Activated CD8-positive, alpha-beta memory T cell treated with anti-CD3 and anti-CD28 coated beads, Interleukin-2, amount 10 ng/mL, durations not matched to agents 7 days and 5 days (primary cell): ENCODE measurements around the gene HADHB. TPM values are rescaled to one million over a fixed set of nuclear protein-coding genes. Genes with fewer than 3 reads are reported as not detected.

Experiments used
- ATAC-seq: fragments of 150-1000 bp; cut with Tn5 transposase; one replicate; pipeline ENCODE4 v1.10.0; 2021; ENCODE audit warnings: moderate library complexity
- CTCF ChIA-PET: fragments of 350-600 bp; sonication (Branson Sonifier 250); formaldehyde crosslinking; loops from one replicate; lab custom pipeline; 2021; ENCODE audit warnings: antibody characterized with exemption; lab: Charles Lee
- DNase-seq: peaks from one replicate; pipeline ENCODE4 v3.0.0-alpha.2; 2020
- H3K27ac Mint-ChIP-seq: one replicate; pipeline ENCODE4 v1.8.0; 2021; ENCODE audit warnings: mild to moderate bottlenecking, mixed read lengths
- H3K27me3 Mint-ChIP-seq: one replicate; pipeline ENCODE4 v1.8.0; 2021; ENCODE audit warnings: mixed read lengths
- H3K36me3 Mint-ChIP-seq: one replicate; pipeline ENCODE4 v1.8.0; 2021; ENCODE audit warnings: mild to moderate bottlenecking, mixed read lengths
- H3K4me1 Mint-ChIP-seq: one replicate; pipeline ENCODE4 v1.8.0; 2021; ENCODE audit warnings: mixed read lengths
- H3K4me3 Mint-ChIP-seq: one replicate; pipeline ENCODE4 v1.8.0; 2021; ENCODE audit warnings: mild to moderate bottlenecking, moderate library complexity, mixed read lengths
- H3K9me3 Mint-ChIP-seq: one replicate; pipeline ENCODE4 v1.8.0; 2022; ENCODE audit warnings: low read depth, mixed read lengths
- total RNA-seq, 2 experiments: library from RNA; stranded (reverse); gene quantifications; one replicate each; pipeline ENCODE4 v1.2.3, GENCODE V29; 2021

HADHB gene
- total RNA-seq, 2 experiments from 2014 or later, result 55.8 to 83.5 TPM

GRCh38 chr2:26224095-26224494 is 20.6 kb upstream of the HADHB start:
- Mint-ChIP-seq H3K9me3 (no peaks in the 10 kb centered on the region), H3K4me1 (no peaks in the 10 kb centered on the region), H3K27ac (no peak overlapping the region), H3K27me3 (no peaks in the 10 kb centered on the region), H3K36me3 (peaks cover 65% of the 10 kb centered on the region), H3K4me3 (no peak overlapping the region)
- no peak for DNase-seq
- CTCF ChIA-PET, result interaction anchor here (1.2 to 1.5 kb wide), 3 partner anchors 9 to 40 kb away, joined by 3 read pairs; no protein-coding TSS in a partner anchor
- ATAC-seq, result no peak

GRCh38 chr2:26229595-26229994 is 15.1 kb upstream of the HADHB start:
- H3K4me1 Mint-ChIP-seq, result peaks cover 1% of the 10 kb centered on the region
- no peaks in the 10 kb centered on the region for H3K9me3 Mint-ChIP-seq

GRCh38 chr2:26230806-26231205 is 13.9 kb upstream of the HADHB start:
- Mint-ChIP-seq H3K4me1 (peaks cover 1% of the 10 kb centered on the region), H3K4me3 (no peak overlapping the region), H3K9me3 (no peaks in the 10 kb centered on the region), H3K27ac (no peak overlapping the region), H3K36me3 (peaks cover 70% of the 10 kb centered on the region), H3K27me3 (no peaks in the 10 kb centered on the region)
- DNase-seq (no peak), ATAC-seq (no peak)
- CTCF ChIA-PET, result interaction anchor here (1.3 kb wide), 1 partner anchor 15 kb away, joined by 4 read pairs; no protein-coding TSS in a partner anchor

More at GRCh38 chr2:26229595-26229994, 15.1 kb upstream of the HADHB start:
- Mint-ChIP-seq H3K27me3 (no peaks in the 10 kb centered on the region), H3K4me3 (no peak overlapping the region), H3K36me3 (peaks cover 73% of the 10 kb centered on the region), H3K27ac (no peak overlapping the region)
- DNase-seq (no peak), ATAC-seq (no peak)
- CTCF ChIA-PET, result no interaction called here

GRCh38 chr2:26235089-26235488 is 9.7 kb upstream of the HADHB start:
- no peak overlapping the region for H3K4me3 Mint-ChIP-seq
- H3K27me3 Mint-ChIP-seq, result no peaks in the 10 kb centered on the region
- CTCF ChIA-PET, result interaction anchor here (0.6 to 1.3 kb wide), 5 partner anchors 8 to 101 kb away, joined by 3 to 5 read pairs (median 4); no protein-coding TSS in a partner anchor
- ATAC-seq, result no peak
- peaks cover 39% of the 10 kb centered on the region for H3K36me3 Mint-ChIP-seq
- H3K27ac Mint-ChIP-seq, result no peak overlapping the region
- peaks cover 8% of the 10 kb centered on the region for H3K4me1 Mint-ChIP-seq
- DNase-seq, result no peak
- H3K9me3 Mint-ChIP-seq, result no peaks in the 10 kb centered on the region

GRCh38 chr2:26237868-26238267 is 6.9 kb upstream of the HADHB start:
- Mint-ChIP-seq H3K27me3 (no peaks in the 10 kb centered on the region), H3K9me3 (no peaks in the 10 kb centered on the region), H3K27ac (no peak overlapping the region), H3K4me3 (no peak overlapping the region), H3K36me3 (peaks cover 28% of the 10 kb centered on the region), H3K4me1 (peaks cover 24% of the 10 kb centered on the region)
- CTCF ChIA-PET, result interaction anchor here (1.1 kb wide), 1 partner anchor 53 kb away, joined by 3 read pairs; no protein-coding TSS in a partner anchor
- no peak for ATAC-seq
- no peak for DNase-seq

- CTCF ChIA-PET, result interaction anchor here (1.1 kb wide), 1 partner anchor 53 kb away, joined by 3 read pairs; no protein-coding TSS in a partner anchor
- H3K4me1 Mint-ChIP-seq, result peaks cover 30% of the 10 kb centered on the region
These were observed 6.3 kb upstream of the HADHB start for GRCh38 chr2:26238311-26238958.

GRCh38 chr2:26241928-26242436 is 2.8 kb upstream of the HADHB start:
- CTCF ChIA-PET, result interaction anchor here (2.0 kb wide), 1 partner anchor 87 kb away, joined by 9 read pairs; no protein-coding TSS in a partner anchor
- Mint-ChIP-seq H3K9me3 (no peaks in the 10 kb centered on the region), H3K4me1 (peaks cover 43% of the 10 kb centered on the region), H3K36me3 (peaks cover 12% of the 10 kb centered on the region), H3K27ac (no peak overlapping the region), H3K27me3 (no peaks in the 10 kb centered on the region), H3K4me3 (peak overlapping the region; percentile 23)
- DNase-seq, result no peak
- ATAC-seq, result no peak

More at GRCh38 chr2:26238311-26238958, 6.3 kb upstream of the HADHB start:
- H3K27ac Mint-ChIP-seq, result no peak overlapping the region
- ATAC-seq (no peak), DNase-seq (no peak)
- no peaks in the 10 kb centered on the region for H3K9me3 Mint-ChIP-seq
- no peak overlapping the region for H3K4me3 Mint-ChIP-seq
- H3K27me3 Mint-ChIP-seq, result no peaks in the 10 kb centered on the region
- H3K36me3 Mint-ChIP-seq, result peaks cover 27% of the 10 kb centered on the region

- CTCF ChIA-PET, result interaction anchor here (0.7 to 3.9 kb wide), 12 partner anchors 8 to 334 kb away, joined by 3 to 17 read pairs (median 5); no protein-coding TSS in a partner anchor
- Mint-ChIP-seq H3K36me3 (peaks cover 7% of the 10 kb centered on the region), H3K4me1 (peaks cover 48% of the 10 kb centered on the region), H3K4me3 (peak overlapping the region; percentile 96), H3K9me3 (no peaks in the 10 kb centered on the region), H3K27me3 (no peaks in the 10 kb centered on the region), H3K27ac (peak overlapping the region; percentile 99)
- DNase-seq, result peak; percentile 55
- ATAC-seq, result peak; percentile 3
These were observed 1.1 kb upstream of the HADHB start for GRCh38 chr2:26243470-26244308.

- ATAC-seq (peak; percentile 37), DNase-seq (peak; percentile 71)
- H3K4me3 Mint-ChIP-seq, result peak overlapping the region; percentile 96
- H3K27me3 Mint-ChIP-seq, result no peaks in the 10 kb centered on the region
- peak overlapping the region; percentile 99 for H3K27ac Mint-ChIP-seq
- H3K4me1 Mint-ChIP-seq, result peaks cover 41% of the 10 kb centered on the region
- H3K9me3 Mint-ChIP-seq, result no peaks in the 10 kb centered on the region
- CTCF ChIA-PET, result interaction anchor here (0.8 to 3.9 kb wide), 10 partner anchors 11 to 223 kb away, joined by 3 to 17 read pairs (median 4); no protein-coding TSS in a partner anchor
- peaks cover 8% of the 10 kb centered on the region for H3K36me3 Mint-ChIP-seq
These were observed 543 bp downstream of the HADHB start for GRCh38 chr2:26245231-26245732.

- DNase-seq, result peak; percentile 66
- Mint-ChIP-seq H3K4me1 (peaks cover 38% of the 10 kb centered on the region), H3K27ac (peak overlapping the region; percentile 99), H3K4me3 (peak overlapping the region; percentile 96), H3K27me3 (no peaks in the 10 kb centered on the region), H3K36me3 (peaks cover 6% of the 10 kb centered on the region), H3K9me3 (no peaks in the 10 kb centered on the region)
- CTCF ChIA-PET, result interaction anchor here (0.8 to 3.9 kb wide), 10 partner anchors 11 to 223 kb away, joined by 3 to 17 read pairs (median 4); no protein-coding TSS in a partner anchor
- ATAC-seq, result peak; percentile 50
These were observed 1.1 kb downstream of the HADHB start for GRCh38 chr2:26245810-26246209.

- H3K27ac Mint-ChIP-seq, result peak overlapping the region; percentile 99
- no peaks in the 10 kb centered on the region for H3K9me3 Mint-ChIP-seq
- peaks cover 35% of the 10 kb centered on the region for H3K4me1 Mint-ChIP-seq
- CTCF ChIA-PET, result interaction anchor here (1.4 to 2.6 kb wide), 5 partner anchors 12 to 83 kb away, joined by 3 to 11 read pairs (median 3); no protein-coding TSS in a partner anchor
- peak overlapping the region; percentile 45 for H3K4me3 Mint-ChIP-seq
- ATAC-seq, result no peak
- no peaks in the 10 kb centered on the region for H3K27me3 Mint-ChIP-seq
- peaks cover 4% of the 10 kb centered on the region for H3K36me3 Mint-ChIP-seq
- peak; percentile 64 for DNase-seq
These were observed 2.1 kb downstream of the HADHB start for GRCh38 chr2:26246818-26247217.

- Mint-ChIP-seq H3K4me1 (peaks cover 31% of the 10 kb centered on the region), H3K36me3 (peaks cover 2% of the 10 kb centered on the region), H3K27ac (no peak overlapping the region), H3K9me3 (no peaks in the 10 kb centered on the region), H3K27me3 (no peaks in the 10 kb centered on the region), H3K4me3 (no peak overlapping the region)
- CTCF ChIA-PET, result no interaction called here
- ATAC-seq (no peak), DNase-seq (no peak)
These were observed 4.9 kb downstream of the HADHB start for GRCh38 chr2:26249625-26250024.
